ENCODE measurements around the gene TEX2.

DNA sequence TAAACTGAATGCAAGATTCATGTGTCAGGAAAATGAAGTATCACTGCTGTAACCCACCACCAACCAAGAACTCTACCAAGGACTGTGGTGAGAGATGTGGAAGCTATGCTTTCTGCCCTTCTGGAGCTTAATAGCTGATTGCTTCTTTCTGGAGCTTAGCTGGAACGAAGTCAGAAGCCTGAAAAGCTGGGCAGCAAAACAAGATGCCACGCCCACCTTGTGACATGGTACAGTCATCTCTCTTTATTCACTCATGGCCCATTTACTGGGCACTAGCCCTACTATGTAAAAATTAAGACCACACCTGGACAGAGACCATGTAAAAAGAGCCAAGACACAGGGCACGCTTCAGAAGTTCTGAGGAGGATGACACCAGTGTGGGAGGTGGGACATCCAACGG lies 48.1 kb downstream of the TEX2 start:
- no peak for TF ChIP-seq EZH2phosphoT487 (IDR thresholded peaks at IDR 0.05; ENCODE audit: low read depth, severe bottlenecking, unreplicated experiment)
- TF ChIP-seq CTCF (IDR thresholded peaks at IDR 0.05; ENCODE audit: poor library complexity), result no peak
